ENCODE data around the gene GRIA4. TPM values are rescaled to one million over a fixed set of nuclear protein-coding genes. Genes with fewer than 3 reads are reported as not detected.

Gene GRIA4
- total RNA-seq, 1 donor from 2014 or later: 0.05 TPM

GRCh38 chr11:105789579-105790420, 179.9 kb downstream of the GRIA4 start:
- DNase-seq (ENCODE audit: low read depth): no peak

GRCh38 chr11:105790840-105791239, 181.0 kb downstream of the GRIA4 start:
- no peak for DNase-seq (ENCODE audit: low read depth)

DNA sequence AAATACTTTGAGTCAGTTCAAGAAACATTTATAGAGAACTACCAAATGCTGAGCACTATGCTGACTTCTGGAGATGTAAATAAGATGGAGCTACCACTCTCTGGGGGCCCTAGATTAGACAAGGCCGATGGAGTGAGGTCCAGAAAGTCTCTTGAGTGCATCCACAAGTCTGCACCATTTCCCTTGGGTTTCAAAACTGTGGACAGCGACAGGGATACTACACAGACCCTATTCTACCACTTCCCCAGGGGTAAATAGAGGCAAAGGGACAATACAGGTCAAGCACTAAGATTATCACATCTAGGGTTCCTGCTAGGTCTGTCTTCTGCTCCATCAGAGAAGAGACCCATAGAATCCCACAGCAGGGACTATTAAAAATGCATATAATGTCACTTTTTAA, 183.2 kb downstream of the GRIA4 start:
- no peak for DNase-seq (ENCODE audit: low read depth)

DNA sequence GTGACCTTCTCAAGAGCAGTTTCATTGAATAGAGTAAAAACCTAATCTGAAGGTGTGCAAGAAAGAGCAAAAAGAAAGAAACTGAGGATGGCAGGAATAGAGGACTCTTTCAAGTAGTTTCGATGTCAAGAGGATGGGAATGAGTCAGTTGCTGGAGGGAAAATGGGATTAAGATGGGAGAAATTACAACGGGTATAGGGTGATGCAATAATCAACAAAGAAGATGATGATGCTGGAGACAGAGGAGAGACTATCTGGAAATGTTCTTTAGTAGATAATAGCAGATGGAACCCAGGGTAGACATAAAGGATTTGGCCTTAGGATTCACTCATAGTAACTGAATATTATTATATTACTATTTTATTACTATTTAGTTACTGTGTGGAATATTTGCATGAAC, 189.4 kb downstream of the GRIA4 start:
- DNase-seq (ENCODE audit: low read depth): no peak

DNA sequence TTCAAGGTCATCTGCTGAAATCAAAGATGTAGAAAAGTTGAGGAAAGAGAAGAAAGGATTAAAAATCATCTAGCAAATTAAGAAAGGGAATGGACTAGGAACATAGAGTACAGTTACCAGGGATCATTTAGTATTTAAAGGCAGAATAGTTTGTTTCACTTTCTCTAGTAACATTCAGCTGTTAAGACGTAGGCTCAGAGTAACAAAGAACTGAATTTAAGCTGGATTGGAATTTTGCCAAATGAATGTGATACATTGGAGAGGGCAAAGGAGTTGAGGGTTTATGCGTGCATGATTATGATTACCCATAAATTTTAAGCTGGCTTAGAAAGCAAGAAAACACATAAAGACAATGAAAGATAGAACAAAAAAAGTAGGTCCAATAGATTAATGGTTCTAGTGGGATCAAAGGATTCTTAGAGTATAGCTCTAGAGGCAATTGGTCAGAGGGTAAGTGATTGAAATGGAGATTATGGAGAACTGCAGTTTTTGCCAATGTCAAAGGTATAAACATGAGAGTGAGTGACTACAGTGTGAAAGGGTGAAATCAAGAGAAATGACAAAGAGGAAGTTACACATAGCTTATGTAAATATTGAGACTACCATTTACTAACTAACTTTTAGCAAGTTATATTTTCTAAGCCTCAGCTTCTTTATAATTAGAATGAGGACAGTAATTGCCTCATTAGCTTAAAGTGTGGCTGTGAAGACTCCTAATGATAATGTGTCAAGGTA, 190.0 kb downstream of the GRIA4 start:
- no peak for DNase-seq (ENCODE audit: low read depth)

GRCh38 chr11:105802390-105802789, 192.5 kb downstream of the GRIA4 start:
- no peak for DNase-seq (ENCODE audit: low read depth)

DNA sequence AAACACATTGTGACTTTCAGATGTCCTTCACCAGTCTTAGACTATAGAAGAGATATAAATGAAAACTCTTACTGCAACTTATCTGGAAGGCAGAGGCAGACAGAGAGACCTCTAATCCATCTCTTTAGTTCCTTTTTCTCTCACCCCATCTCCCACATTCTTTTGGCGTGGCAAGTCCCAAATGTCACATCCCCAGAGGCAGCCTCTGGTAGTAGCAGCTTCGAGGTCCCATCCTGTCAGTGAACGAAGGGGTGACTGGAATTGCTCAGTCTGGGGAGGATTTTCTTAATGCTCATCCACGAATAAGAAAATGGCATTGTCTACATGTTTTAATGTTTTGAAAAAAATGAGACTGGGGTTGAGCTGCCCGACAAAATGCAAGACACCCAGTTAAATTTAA, 201.4 kb downstream of the GRIA4 start:
- no peak for DNase-seq (ENCODE audit: low read depth)

DNA sequence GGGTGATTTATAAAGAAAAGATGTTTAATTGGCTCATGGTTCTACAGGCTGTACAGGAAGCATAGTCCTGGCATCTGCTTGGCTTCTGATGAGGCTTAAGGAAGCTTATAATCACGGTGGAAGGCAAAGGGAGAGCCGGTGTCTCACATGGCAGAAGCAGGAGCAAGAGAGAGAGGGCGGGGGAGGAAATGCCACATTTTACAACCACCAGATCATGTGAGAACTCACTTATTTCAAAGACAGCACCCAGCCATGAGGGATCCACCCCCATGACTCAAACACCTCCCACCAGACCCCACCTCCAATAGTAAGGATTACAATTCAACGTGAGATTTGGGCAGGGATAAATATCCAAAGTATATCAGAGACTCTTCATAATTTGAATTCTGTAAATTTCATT, 211.5 kb downstream of the GRIA4 start:
- DNase-seq (ENCODE audit: low read depth): peak; percentile 7

DNA sequence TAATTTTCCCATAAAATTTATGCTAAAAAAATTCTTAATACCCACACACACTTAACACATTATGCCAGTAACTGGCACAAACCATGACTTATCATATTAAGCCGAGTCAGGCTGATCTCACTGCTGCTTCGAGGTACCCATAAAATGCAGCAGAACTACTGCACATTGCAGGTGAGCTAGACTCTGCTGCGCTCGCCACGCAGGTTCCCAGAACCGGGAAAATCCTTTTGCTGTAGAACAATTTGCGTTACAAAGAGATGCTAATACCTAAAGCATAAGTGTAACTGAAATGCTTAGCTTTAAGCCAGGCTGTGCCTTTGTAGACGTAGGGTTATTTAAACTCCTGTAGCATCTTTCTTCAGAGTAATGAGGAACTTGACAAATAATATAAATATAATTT, 211.9 kb downstream of the GRIA4 start:
- DNase-seq (ENCODE audit: low read depth): no peak

DNA sequence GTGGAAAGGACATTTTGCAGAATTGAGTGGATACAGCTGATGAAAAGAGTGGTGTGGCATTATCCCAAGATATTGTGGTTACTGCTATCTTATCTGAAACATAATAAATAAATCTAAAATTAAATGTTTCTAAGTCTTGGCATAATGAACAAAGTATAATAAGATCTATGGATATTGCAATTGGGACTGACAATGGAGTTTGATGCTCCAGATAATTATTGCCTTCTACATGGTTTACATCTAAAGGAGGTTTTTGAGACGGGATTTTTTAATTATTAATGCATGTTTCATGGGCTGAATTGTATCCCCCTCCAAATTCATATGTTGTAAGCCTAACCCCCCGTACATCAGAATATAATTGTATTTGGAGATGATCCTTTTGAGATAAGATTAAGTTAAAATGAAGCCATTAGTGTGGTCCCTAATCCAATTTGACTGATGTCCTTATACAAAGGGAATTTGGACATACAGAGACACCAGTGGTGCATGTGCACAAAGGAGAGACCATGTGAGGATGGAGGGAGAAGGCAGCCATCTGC, 213.7 kb downstream of the GRIA4 start:
- no peak for DNase-seq (ENCODE audit: low read depth)

GRCh38 chr11:105824457-105825013, 214.7 kb downstream of the GRIA4 start:
- no peak for DNase-seq (ENCODE audit: low read depth)

DNA sequence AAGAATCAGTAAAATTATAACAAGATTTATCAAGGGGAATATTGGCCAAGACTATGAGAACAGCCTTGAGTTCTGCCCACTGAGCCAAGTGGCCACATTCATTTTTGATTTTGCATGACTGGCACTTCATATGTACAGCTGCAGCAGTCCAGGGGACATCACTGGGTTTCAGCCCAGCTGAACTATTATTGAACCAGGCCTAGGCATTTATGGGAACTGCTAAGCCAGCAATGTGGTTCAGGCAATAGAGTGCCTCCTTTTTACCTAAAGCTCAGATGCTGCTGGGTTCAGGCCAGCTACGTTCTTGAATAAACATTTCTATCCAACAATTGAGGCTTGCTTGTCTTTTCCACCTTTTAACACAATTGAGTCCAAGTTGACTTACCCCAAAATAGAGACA, 215.3 kb downstream of the GRIA4 start:
- DNase-seq (ENCODE audit: low read depth): no peak

DNA sequence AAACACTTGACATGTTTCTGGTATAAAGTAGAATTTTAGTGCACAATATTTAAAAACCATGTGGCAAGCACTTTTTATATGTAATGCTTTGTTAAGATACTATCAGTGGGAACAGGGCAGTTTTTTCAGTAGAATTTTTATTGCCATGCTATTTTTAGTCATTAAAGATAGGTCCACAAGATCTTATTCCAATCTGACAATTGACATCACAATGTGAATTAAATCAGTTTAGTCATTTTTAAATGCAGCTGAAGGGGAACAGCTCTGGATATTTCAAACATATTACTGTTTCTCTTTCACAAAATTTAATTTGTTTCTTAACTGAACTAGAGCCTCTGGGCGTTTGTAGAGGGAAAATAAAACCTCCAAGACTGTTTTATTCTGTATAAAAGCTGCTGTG, 218.0 kb downstream of the GRIA4 start:
- DNase-seq (ENCODE audit: low read depth): no peak

DNA sequence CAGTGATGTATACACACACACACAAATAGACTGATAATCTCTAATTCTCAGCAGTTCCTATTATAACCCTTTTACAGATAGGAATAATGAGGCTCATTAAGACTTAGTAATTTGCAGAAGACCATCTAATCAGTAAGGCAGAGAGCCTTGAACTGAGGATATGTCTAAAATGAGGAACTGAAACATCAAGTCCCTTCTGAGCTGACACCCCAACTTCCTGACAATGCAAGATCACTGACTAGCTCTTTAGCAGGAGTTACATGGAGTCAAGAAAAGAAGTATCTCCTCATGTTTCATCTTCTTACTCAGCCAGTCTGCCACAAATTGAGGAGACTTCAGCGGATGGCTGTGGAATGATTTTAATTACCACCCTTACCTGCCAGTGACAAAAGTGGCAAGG, 219.2 kb downstream of the GRIA4 start:
- no peak for DNase-seq (ENCODE audit: low read depth)

- DNase-seq (ENCODE audit: low read depth): no peak
Observed at GRCh38 chr11:105834461-105834860, 224.6 kb downstream of the GRIA4 start.

GRCh38 chr11:105838668-105839384, 229.0 kb downstream of the GRIA4 start:
- DNase-seq (ENCODE audit: low read depth): peak; percentile 82

DNA sequence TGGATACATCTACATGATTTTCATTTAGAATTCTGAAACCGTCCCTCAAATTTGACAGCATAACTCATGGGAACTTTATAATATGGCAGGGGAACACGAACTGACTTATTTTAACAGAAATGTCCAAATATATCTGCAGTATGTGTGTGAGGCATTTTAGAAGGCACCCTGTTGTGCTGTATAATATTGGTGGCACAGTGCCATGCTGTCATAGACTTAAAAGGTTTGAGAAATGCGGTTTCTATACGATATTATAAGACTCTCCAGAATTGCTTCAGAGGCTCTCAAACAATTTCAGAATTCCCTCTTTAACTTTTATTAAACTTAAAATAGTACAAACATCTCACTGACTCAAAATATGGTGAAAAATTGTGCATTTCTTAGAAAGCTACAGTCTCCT, 230.5 kb downstream of the GRIA4 start:
- DNase-seq (ENCODE audit: low read depth): no peak

GRCh38 chr11:105852403-105852802, 242.5 kb downstream of the GRIA4 start:
- DNase-seq (ENCODE audit: low read depth): no peak

GRCh38 chr11:105854269-105854668, 244.4 kb downstream of the GRIA4 start:
- no peak for DNase-seq (ENCODE audit: low read depth)

DNA sequence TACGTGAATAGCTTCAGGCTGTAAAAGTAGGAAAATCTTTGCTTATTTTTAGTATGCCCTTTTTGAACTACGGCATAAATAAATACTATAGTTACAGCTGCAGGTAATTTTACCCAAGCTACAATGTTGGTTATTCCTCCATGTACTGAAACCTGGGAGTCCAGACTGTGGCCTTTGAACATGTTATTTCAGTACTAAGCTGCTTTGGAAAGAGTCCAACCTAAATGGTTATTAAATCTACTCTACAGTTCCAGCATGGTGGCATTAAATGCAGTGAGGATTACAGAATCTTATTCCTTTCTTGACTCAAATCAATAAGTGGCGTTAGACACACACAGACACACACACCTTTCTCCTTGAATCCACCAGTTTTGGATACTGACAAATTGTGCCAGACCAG, 247.1 kb downstream of the GRIA4 start:
- DNase-seq (ENCODE audit: low read depth): no peak

GRCh38 chr11:105857728-105858127, 247.9 kb downstream of the GRIA4 start:
- no peak for DNase-seq (ENCODE audit: low read depth)

DNA sequence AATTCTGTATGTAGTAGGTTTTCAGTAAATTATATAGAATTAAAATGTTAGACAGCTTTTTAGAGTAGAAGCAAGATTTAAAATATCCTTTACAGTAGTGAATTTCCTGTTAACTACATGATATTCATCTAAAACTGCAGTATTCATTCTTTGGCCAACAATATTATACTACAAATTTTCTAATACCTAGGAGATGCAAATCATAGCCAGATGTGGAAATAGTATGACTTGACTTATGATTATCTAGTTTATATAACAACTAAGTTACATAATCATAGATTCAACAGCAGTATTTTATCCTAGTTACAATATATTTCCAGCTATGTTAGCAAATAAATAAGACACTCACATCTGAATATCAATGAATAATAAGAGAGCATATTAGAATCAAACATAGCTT, 249.0 kb downstream of the GRIA4 start:
- DNase-seq (ENCODE audit: low read depth): no peak
